Esophagus muscularis mucosa (tissue), 3 donors: Measurements from ENCODE around the gene CNBD2.

Experiments
- CTCF ChIP-seq, 3 experiments: fragments of 200-600 bp in 2 of 3; fragments of 450-650 bp in 1 of 3; sonication (generic) in 2 of 3; IDR thresholded peaks; one replicate each; pipeline ENCODE4 v1.5.1; 2017 to 2019; ENCODE audit warnings: antibody characterized with exemption in 3 of 3, mild to moderate bottlenecking in 2 of 3, moderate library complexity in 1 of 3
- POLR2A ChIP-seq: fragments of 450-650 bp; IDR thresholded peaks from one replicate; pipeline ENCODE4 v1.6.1; 2017; ENCODE audit warnings: antibody characterized with exemption, moderate library complexity, mild to moderate bottlenecking, low read depth

GRCh38 chr20:35985806-35986205, 17.4 kb downstream of the CNBD2 start:
- TF ChIP-seq CTCF (IDR thresholded peaks at IDR 0.05), result no peak
- TF ChIP-seq POLR2A, result no peak
